H1 (cell line): ENCODE data around the gene RIPOR2. TPM values are rescaled to one million over a fixed set of nuclear protein-coding genes. Genes with fewer than 3 reads are reported as not detected.

Experiments
- CTCF ChIA-PET: fragments of 300-600 bp; sonication (Branson Sonifier 250); formaldehyde crosslinking; loops from one replicate; lab custom pipeline; 2021; ENCODE audit not compliant: partially characterized antibody; lab: Charles Lee
- POLR2A ChIA-PET: fragments of 300-600 bp; sonication (Branson Sonifier 250); formaldehyde crosslinking; loops from one replicate; lab custom pipeline; 2021; ENCODE audit warnings: inconsistent platforms; ENCODE audit not compliant: partially characterized antibody; lab: Charles Lee
- DNase-seq, 2 experiments: peaks; one replicate each; pipeline versions ENCODE4 v3.0.0 to v3.0.0-alpha.2; 2010 to 2022; ENCODE audit warnings: low spot score in 2 of 2, low read depth in 1 of 2, mixed read lengths in 1 of 2
- FAIRE-seq: peaks from 2 replicates; lab custom pipeline; 2011; peaks lifted over from hg19 to GRCh38; lab: Jason Lieb, UNC
- H2AFZ ChIP-seq: 2 replicates; pipeline ENCODE4 v1.8.1; 2012; ENCODE audit warnings: low read length, inconsistent platforms
- H2AK5ac ChIP-seq: 2 replicates; pipeline ENCODE4 v1.6.1; 2013; ENCODE audit warnings: low read depth, low read length
- H2BK120ac ChIP-seq: replicated peaks from 2 replicates; pipeline ENCODE3; 2013; ENCODE audit warnings: low read depth, low read length, inconsistent platforms
- H2BK12ac ChIP-seq: 2 replicates; pipeline ENCODE4 v1.6.1; 2013; ENCODE audit warnings: low read depth, low read length
- H2BK15ac ChIP-seq: 2 replicates; pipeline ENCODE4 v1.6.1; 2013; ENCODE audit warnings: low read length
- H2BK20ac ChIP-seq: 2 replicates; pipeline ENCODE4 v1.6.1; 2013; ENCODE audit warnings: low read length
- H2BK5ac ChIP-seq: 2 replicates; pipeline ENCODE4 v1.6.1; 2013; ENCODE audit warnings: low read depth, low read length
- H3K14ac ChIP-seq: 2 replicates; pipeline ENCODE4 v1.6.1; 2013; ENCODE audit warnings: inconsistent platforms; ENCODE audit not compliant: insufficient read length
- H3K18ac ChIP-seq: 2 replicates; pipeline ENCODE4 v1.6.1; 2013; ENCODE audit warnings: low read length; ENCODE audit errors: extremely low read depth
- H3K23ac ChIP-seq: 2 replicates; pipeline ENCODE4 v1.6.1; 2013; ENCODE audit warnings: inconsistent platforms; ENCODE audit not compliant: insufficient read length
- H3K23me2 ChIP-seq: 2 replicates; pipeline ENCODE4 v1.6.1; 2013; ENCODE audit warnings: low read depth, low read length
- H3K27ac ChIP-seq: 2 replicates; pipeline ENCODE4 v1.6.1; 2011; ENCODE audit warnings: low read depth, low read length, inconsistent platforms
- H3K27me3 ChIP-seq, 4 experiments: replicated peaks in 1 of 4; 1 replicate in 1 of 4; 2 replicates in 3 of 4; pipeline versions ENCODE4 v1.6.1 to v1.8.1; 2011 to 2013; ENCODE audit warnings: low read length in 3 of 4, mild to moderate bottlenecking in 3 of 4, inconsistent platforms in 2 of 4, mixed read lengths in 2 of 4, moderate library complexity in 1 of 4; ENCODE audit not compliant: control insufficient read depth in 3 of 4, insufficient read depth in 3 of 4; ENCODE audit errors: extremely low read depth in 1 of 4
- H3K36me3 ChIP-seq, 4 experiments: 2 replicates each; pipeline versions ENCODE4 v1.6.1 to v1.8.1; 2011 to 2013; ENCODE audit warnings: mild to moderate bottlenecking in 4 of 4, low read length in 3 of 4, moderate library complexity in 2 of 4, control low read depth in 1 of 4, inconsistent platforms in 1 of 4; ENCODE audit not compliant: insufficient read depth in 4 of 4, control insufficient read depth in 2 of 4
- H3K4ac ChIP-seq: replicated peaks from 2 replicates; pipeline ENCODE3; 2013; ENCODE audit warnings: low read length, low read depth, mixed read lengths, inconsistent platforms; ENCODE audit not compliant: insufficient read length
- H3K4me1 ChIP-seq, 4 experiments: replicated peaks in 1 of 4; 1 replicate in 1 of 4; 2 replicates in 3 of 4; pipeline versions ENCODE4 v1.6.1 to v1.8.1; 2011 to 2013; ENCODE audit warnings: low read length in 3 of 4, inconsistent platforms in 2 of 4, mixed read lengths in 1 of 4; ENCODE audit not compliant: insufficient read depth in 4 of 4, control insufficient read depth in 3 of 4
- H3K4me2 ChIP-seq, 2 experiments: 2 replicates each; pipeline versions ENCODE4 v1.6.1 to v1.8.1; 2011 to 2013; ENCODE audit warnings: low read depth in 2 of 2, low read length in 2 of 2, control low read depth in 1 of 2, inconsistent platforms in 1 of 2, mild to moderate bottlenecking in 1 of 2; ENCODE audit not compliant: insufficient read depth in 1 of 2
- H3K4me3 ChIP-seq, 4 experiments: fragments of 200-600, 300-600 bp in 1 of 4; sonication (generic), shearing (Covaris generic), sonication (Bioruptor Twin) in 1 of 4; 2 replicates each; pipeline versions ENCODE4 v1.5.1 to v1.8.1; 2011 to 2016; ENCODE audit warnings: low read length in 4 of 4, low read depth in 3 of 4, control low read depth in 2 of 4, inconsistent platforms in 2 of 4, mild to moderate bottlenecking in 2 of 4, mixed read lengths in 1 of 4, moderate library complexity in 1 of 4; ENCODE audit not compliant: insufficient read depth in 2 of 4; ENCODE audit errors: extremely low read depth in 1 of 4
- H3K56ac ChIP-seq: replicated peaks from 2 replicates; pipeline ENCODE3; 2013; ENCODE audit warnings: low read depth, mild to moderate bottlenecking, mixed read lengths, low read length, inconsistent platforms; ENCODE audit not compliant: insufficient read length
- H3K79me1 ChIP-seq: 2 replicates; pipeline ENCODE4 v1.6.1; 2013; ENCODE audit warnings: low read depth, low read length, control low read depth
- H3K79me2 ChIP-seq, 2 experiments: 2 replicates each; pipeline versions ENCODE4 v1.6.1 to v1.8.1; 2012 to 2013; ENCODE audit warnings: low read length in 2 of 2, mild to moderate bottlenecking in 2 of 2, inconsistent platforms in 1 of 2; ENCODE audit not compliant: insufficient read depth in 2 of 2, control insufficient read depth in 1 of 2
- H3K9ac ChIP-seq, 4 experiments: replicated peaks in 1 of 4; 1 replicate in 1 of 4; 2 replicates in 3 of 4; pipeline versions ENCODE4 v1.6.1 to v1.8.1; 2011 to 2013; ENCODE audit warnings: low read depth in 3 of 4, low read length in 3 of 4, control low read depth in 2 of 4, mild to moderate bottlenecking in 2 of 4, moderate library complexity in 2 of 4, inconsistent platforms in 1 of 4; ENCODE audit errors: extremely low read depth in 1 of 4
- H3K9me3 ChIP-seq, 2 experiments: 2 replicates each; pipeline versions ENCODE4 v1.6.1 to v1.8.1; 2012 to 2013; ENCODE audit warnings: mild to moderate bottlenecking in 2 of 2, moderate library complexity in 2 of 2, control low read depth in 1 of 2, inconsistent platforms in 1 of 2, low read depth in 1 of 2, low read length in 1 of 2, mixed read lengths in 1 of 2; ENCODE audit not compliant: insufficient read depth in 2 of 2
- H4K20me1 ChIP-seq, 2 experiments: replicated peaks in 1 of 2; 2 replicates each; pipeline versions ENCODE3 to v1.8.1; 2011 to 2013; ENCODE audit warnings: inconsistent platforms in 2 of 2, low read length in 2 of 2, mild to moderate bottlenecking in 1 of 2; ENCODE audit not compliant: insufficient read depth in 2 of 2, control insufficient read depth in 1 of 2
- H4K5ac ChIP-seq: 2 replicates; pipeline ENCODE4 v1.6.1; 2013; ENCODE audit warnings: low read length, low read depth, mixed read lengths, inconsistent platforms; ENCODE audit not compliant: insufficient read length
- H4K8ac ChIP-seq: 2 replicates; pipeline ENCODE4 v1.8.0; 2013; ENCODE audit warnings: mild to moderate bottlenecking, moderate library complexity, low read length, inconsistent platforms; ENCODE audit not compliant: insufficient read depth; ENCODE audit errors: extremely low read depth
- H4K91ac ChIP-seq: replicated peaks from 2 replicates; pipeline ENCODE3; 2013; ENCODE audit warnings: low read length, mixed read lengths, inconsistent platforms; ENCODE audit not compliant: insufficient read length
- JUND ChIP-seq: IDR thresholded peaks from 2 replicates; pipeline ENCODE4 v1.6.1; 2011; ENCODE audit warnings: mild to moderate bottlenecking, improper control_type of control experiment, low read length
- SP1 ChIP-seq: IDR thresholded peaks from 2 replicates; pipeline ENCODE4 v1.6.1; 2011; ENCODE audit warnings: low read depth, low read length
- WGBS, 2 experiments: shearing (Covaris generic) in 1 of 2; methylation state at CpG; one replicate each; pipeline versions ENCODE4 v1.1.6 to v1.1.7; 2013 to 2015; ENCODE audit warnings: low lambda C conversion rate in 2 of 2, mixed read lengths in 2 of 2, inconsistent platforms in 1 of 2, low coverage in 1 of 2, missing lambda C conversion rate in 1 of 2; ENCODE audit not compliant: insufficient replicate concordance in 2 of 2, insufficient coverage in 1 of 2, insufficient read length in 1 of 2; ENCODE audit errors: extremely low coverage in 1 of 2, missing lambda C conversion rate in 1 of 2; 5-methylcytosine and 5-hydroxymethylcytosine counted together
- polyA plus RNA-seq, 7 experiments: library from polyadenylated mRNA; depleted of rRNA in 3 of 7; stranded (reverse) in 5 of 7; unstranded in 2 of 7; fragments of >200 nt in 5 of 7; fragments of 200-250 nt in 2 of 7; gene quantifications; 1 replicate in 5 of 7; 2 replicates in 1 of 7; 4 replicates in 1 of 7; pipeline versions ENCODE4 v1.2.1 to v1.2.3, GENCODE V29; 2011 to 2013; ENCODE audit warnings: missing spikeins in 2 of 7, mixed read lengths in 2 of 7
- total RNA-seq: library from RNA; stranded (reverse); fragmentation: NEBNext Ultra II Directional; extraction: Animal tissue kit (Norgen Biotek cat#: 25700); gene quantifications from 2 replicates; pipeline ENCODE4 v1.2.1, GENCODE V29; 2021

The RIPOR2 gene
- total and polyA plus RNA-seq, 2 of the 8 experiments (the other 6 are each of a cell fraction or from before 2014, with no cell fraction given), result 16.7 to 45.6 TPM

GRCh38 chr6:24868765-24869164 is 67.0 kb downstream of the RIPOR2 start:
- ChIA-PET CTCF (interaction anchor here (0.7 to 5.7 kb wide), 4 partner anchors 12 to 66 kb away, joined by 3 to 33 read pairs (median 6); no protein-coding TSS in a partner anchor), POLR2A (no interaction called here)
- no peak overlapping the region for H3K14ac ChIP-seq
- no peak overlapping the region for H3K4me2 ChIP-seq
- no peak overlapping the region for H2AFZ ChIP-seq
- H3K79me1 ChIP-seq, result no peaks in the 10 kb centered on the region
- H3K9me3 ChIP-seq, result no peaks in the 10 kb centered on the region
- H3K23me2 ChIP-seq, result no peaks in the 10 kb centered on the region
- TF ChIP-seq JUND (no peak), SP1 (no peak)
- no peak overlapping the region for H3K56ac ChIP-seq
- H3K27ac ChIP-seq, result no peak overlapping the region
- H3K23ac ChIP-seq, result no peak overlapping the region
- no peak overlapping the region for H4K5ac ChIP-seq
- no peak overlapping the region for H4K8ac ChIP-seq
- no peaks in the 10 kb centered on the region for H4K20me1 ChIP-seq
- H2AK5ac ChIP-seq, result no peak overlapping the region
- no peaks in the 10 kb centered on the region for H3K79me2 ChIP-seq
- H2BK12ac ChIP-seq, result no peak overlapping the region
- no peak overlapping the region for H2BK20ac ChIP-seq
- H3K9ac ChIP-seq, result no peak overlapping the region
- peaks cover 0 to 5% (median 4%) of the 10 kb centered on the region in 4 experiments; a peak in 4 of 7 replicates for H3K4me1 ChIP-seq
- H4K91ac ChIP-seq, result no peak overlapping the region
- H3K36me3 ChIP-seq, result peaks cover 0 to 36% (median 17%) of the 10 kb centered on the region in 4 experiments; a peak in 6 of 8 replicates
- 95% methylated on average over 4 of the region's 4 CpGs; no CpG with 5 or more reads in 1 of the 2 experiments for WGBS, 2 experiments
- DNase-seq (no peak), FAIRE-seq (no peak)
- no peak overlapping the region for H3K18ac ChIP-seq
- H2BK5ac ChIP-seq, result no peak overlapping the region
- H2BK15ac ChIP-seq, result no peak overlapping the region
- H3K4ac ChIP-seq, result no peak overlapping the region
- no peak overlapping the region for H2BK120ac ChIP-seq
- no peaks in the 10 kb centered on the region for H3K27me3 ChIP-seq
- H3K4me3 ChIP-seq, result no peak overlapping the region
